Activated T-helper 1 cell treated with anti-CD3 and anti-CD28 coated beads, Interleukin-12 subunit alpha, Interleukin-12 subunit beta, Interleukin-2, Interleukin-4 antibody, amounts not matched to agents 30 ng/mL and 10 ng/mL and 1 ng/mL, durations not matched to agents 14 hours and 24 hours and 36 hours (primary cell): ENCODE measurements around the gene RGP1. TPM values are rescaled to one million over a fixed set of nuclear protein-coding genes. Genes with fewer than 3 reads are reported as not detected.
A peak's percentile ranks its signal among the peaks of the same experiment; 100 is the strongest.

Source experiments
- DNase-seq: peaks from one replicate; pipeline ENCODE4 v3.0.0; 2021; ENCODE audit warnings: low spot score
- H3K27ac Mint-ChIP-seq: one replicate; pipeline ENCODE4 v1.8.0; 2021; ENCODE audit warnings: mild to moderate bottlenecking, mixed read lengths
- H3K27me3 Mint-ChIP-seq: one replicate; pipeline ENCODE4 v1.8.0; 2022; ENCODE audit warnings: mild to moderate bottlenecking, moderate library complexity, mixed read lengths; ENCODE audit not compliant: insufficient read depth
- H3K36me3 Mint-ChIP-seq: one replicate; pipeline ENCODE4 v1.8.0; 2021; ENCODE audit warnings: low read depth, mixed read lengths
- H3K4me1 Mint-ChIP-seq: one replicate; pipeline ENCODE4 v1.8.0; 2021; ENCODE audit warnings: low read depth, mixed read lengths
- H3K4me3 Mint-ChIP-seq: one replicate; pipeline ENCODE4 v1.8.0; 2021; ENCODE audit warnings: mild to moderate bottlenecking, moderate library complexity, mixed read lengths
- H3K9me3 Mint-ChIP-seq: one replicate; pipeline ENCODE4 v1.8.0; 2021; ENCODE audit warnings: mixed read lengths
- intact Hi-C: fragments of 100-400 bp; cut with micrococcal nuclease; formaldehyde crosslinking; loops from one replicate; pipeline ENCODE4 v1.15.1; 2024
- total RNA-seq: library from RNA; stranded (reverse); gene quantifications from 2 replicates; pipeline ENCODE4 v1.2.3, GENCODE V29; 2022

RGP1 gene
- total RNA-seq, result 18.4 and 18.9 TPM in 2 replicates

- H3K27me3 Mint-ChIP-seq, result no peaks in the 10 kb centered on the region
- peaks cover 40% of the 10 kb centered on the region for H3K4me1 Mint-ChIP-seq
- intact Hi-C loops, result loop anchor here (1.0 to 5.0 kb wide), 7 partner anchors 8 to 637 kb away; partner anchors contain the start of genes CREB3, FAM221B, HINT2 and TLN1
- peak within 1 kb of the TSS; percentile 73 for H3K27ac Mint-ChIP-seq
- H3K36me3 Mint-ChIP-seq, result peaks cover 33% of the 10 kb centered on the region
- DNase-seq, result peak; percentile 69
- peak within 1 kb of the TSS; percentile 95 for H3K4me3 Mint-ChIP-seq
- H3K9me3 Mint-ChIP-seq, result no peaks in the 10 kb centered on the region
These were observed at the start of gene RGP1, which contains the start of gene GBA2 for GRCh38 chr9:35748858-35749514. TSS of gene RGP1 (plus strand) at chr9:35749287. CDS start at chr9:35749756, 469 bp downstream. TSS of gene GBA2 (minus strand) at chr9:35749228. CDS start at chr9:35748704, 524 bp downstream.

GRCh38 chr9:35700031-35700430, 49.1 kb upstream of the RGP1 start:
- H3K4me1 Mint-ChIP-seq, result no peaks in the 10 kb centered on the region
- peaks cover 37% of the 10 kb centered on the region for H3K36me3 Mint-ChIP-seq
- H3K9me3 Mint-ChIP-seq, result no peaks in the 10 kb centered on the region
- intact Hi-C loops, result no loop called here
- no peak for DNase-seq
- H3K4me3 Mint-ChIP-seq, result no peak overlapping the region
- H3K27me3 Mint-ChIP-seq, result no peaks in the 10 kb centered on the region
- no peak overlapping the region for H3K27ac Mint-ChIP-seq

GRCh38 chr9:35700942-35701341, 48.1 kb upstream of the RGP1 start:
- Mint-ChIP-seq H3K27me3 (no peaks in the 10 kb centered on the region), H3K9me3 (no peaks in the 10 kb centered on the region), H3K36me3 (peaks cover 40% of the 10 kb centered on the region), H3K4me1 (no peaks in the 10 kb centered on the region), H3K4me3 (no peak overlapping the region), H3K27ac (no peak overlapping the region)
- intact Hi-C loops, result no loop called here
- no peak for DNase-seq

GRCh38 chr9:35702696-35703095, 46.4 kb upstream of the RGP1 start:
- no peak overlapping the region for H3K4me3 Mint-ChIP-seq
- no peaks in the 10 kb centered on the region for H3K4me1 Mint-ChIP-seq
- intact Hi-C loops, result no loop called here
- no peaks in the 10 kb centered on the region for H3K9me3 Mint-ChIP-seq
- peaks cover 38% of the 10 kb centered on the region for H3K36me3 Mint-ChIP-seq
- no peak overlapping the region for H3K27ac Mint-ChIP-seq
- H3K27me3 Mint-ChIP-seq, result no peaks in the 10 kb centered on the region
- no peak for DNase-seq

- peaks cover 47% of the 10 kb centered on the region for H3K36me3 Mint-ChIP-seq
- no peak overlapping the region for H3K4me3 Mint-ChIP-seq
- no peaks in the 10 kb centered on the region for H3K9me3 Mint-ChIP-seq
- intact Hi-C loops, result no loop called here
- no peak for DNase-seq
- H3K27me3 Mint-ChIP-seq, result no peaks in the 10 kb centered on the region
- no peaks in the 10 kb centered on the region for H3K4me1 Mint-ChIP-seq
- no peak overlapping the region for H3K27ac Mint-ChIP-seq
These were observed 45.0 kb upstream of the RGP1 start for GRCh38 chr9:35703906-35704672.

GRCh38 chr9:35705372-35705771, 43.7 kb upstream of the RGP1 start:
- no peaks in the 10 kb centered on the region for H3K9me3 Mint-ChIP-seq
- H3K4me1 Mint-ChIP-seq, result no peaks in the 10 kb centered on the region
- intact Hi-C loops, result no loop called here
- H3K27me3 Mint-ChIP-seq, result no peaks in the 10 kb centered on the region
- H3K27ac Mint-ChIP-seq, result no peak overlapping the region
- no peak for DNase-seq
- peaks cover 51% of the 10 kb centered on the region for H3K36me3 Mint-ChIP-seq
- no peak overlapping the region for H3K4me3 Mint-ChIP-seq

GRCh38 chr9:35705836-35706430, 43.2 kb upstream of the RGP1 start:
- Mint-ChIP-seq H3K27ac (no peak overlapping the region), H3K4me1 (no peaks in the 10 kb centered on the region)

GRCh38 chr9:35706951-35707350, 42.1 kb upstream of the RGP1 start:
- H3K27me3 Mint-ChIP-seq, result no peaks in the 10 kb centered on the region
- peaks cover 65% of the 10 kb centered on the region for H3K36me3 Mint-ChIP-seq
- intact Hi-C loops, result no loop called here
- peaks cover 4% of the 10 kb centered on the region for H3K4me1 Mint-ChIP-seq
- H3K9me3 Mint-ChIP-seq, result no peaks in the 10 kb centered on the region
- DNase-seq, result no peak
- no peak overlapping the region for H3K4me3 Mint-ChIP-seq
- no peak overlapping the region for H3K27ac Mint-ChIP-seq

More at GRCh38 chr9:35705836-35706430, 43.2 kb upstream of the RGP1 start:
- Mint-ChIP-seq H3K9me3 (no peaks in the 10 kb centered on the region), H3K27me3 (no peaks in the 10 kb centered on the region), H3K4me3 (no peak overlapping the region), H3K36me3 (peaks cover 57% of the 10 kb centered on the region)
- intact Hi-C loops, result no loop called here
- DNase-seq, result no peak

- intact Hi-C loops, result no loop called here
- Mint-ChIP-seq H3K4me3 (no peak overlapping the region), H3K27ac (no peak overlapping the region), H3K36me3 (peaks cover 69% of the 10 kb centered on the region), H3K27me3 (no peaks in the 10 kb centered on the region), H3K4me1 (peaks cover 5% of the 10 kb centered on the region), H3K9me3 (no peaks in the 10 kb centered on the region)
- no peak for DNase-seq
These were observed 40.9 kb upstream of the RGP1 start for GRCh38 chr9:35708146-35708545.

GRCh38 chr9:35710818-35711500, 38.1 kb upstream of the RGP1 start:
- no peaks in the 10 kb centered on the region for H3K9me3 Mint-ChIP-seq
- H3K27me3 Mint-ChIP-seq, result no peaks in the 10 kb centered on the region
- intact Hi-C loops, result no loop called here
- no peak for DNase-seq
- H3K36me3 Mint-ChIP-seq, result peaks cover 77% of the 10 kb centered on the region
- peaks cover 5% of the 10 kb centered on the region for H3K4me1 Mint-ChIP-seq
- H3K4me3 Mint-ChIP-seq, result no peak overlapping the region
- H3K27ac Mint-ChIP-seq, result no peak overlapping the region

GRCh38 chr9:35711501-35712428, 37.3 kb upstream of the RGP1 start:
- H3K4me3 Mint-ChIP-seq, result no peak overlapping the region
- intact Hi-C loops, result no loop called here

More at GRCh38 chr9:35711501-35712428, 37.3 kb upstream of the RGP1 start:
- peaks cover 80% of the 10 kb centered on the region for H3K36me3 Mint-ChIP-seq
- peaks cover 5% of the 10 kb centered on the region for H3K4me1 Mint-ChIP-seq
- H3K9me3 Mint-ChIP-seq, result no peaks in the 10 kb centered on the region
- H3K27ac Mint-ChIP-seq, result no peak overlapping the region
- no peak for DNase-seq
- no peaks in the 10 kb centered on the region for H3K27me3 Mint-ChIP-seq
